ENCODE results near the gene COL11A1. TPM values are rescaled to one million over a fixed set of nuclear protein-coding genes. Genes with fewer than 3 reads are reported as not detected.

The COL11A1 gene
- total and polyA plus RNA-seq, 8 donors, result 0.21 to 89.1 (median 56.3) TPM

DNA sequence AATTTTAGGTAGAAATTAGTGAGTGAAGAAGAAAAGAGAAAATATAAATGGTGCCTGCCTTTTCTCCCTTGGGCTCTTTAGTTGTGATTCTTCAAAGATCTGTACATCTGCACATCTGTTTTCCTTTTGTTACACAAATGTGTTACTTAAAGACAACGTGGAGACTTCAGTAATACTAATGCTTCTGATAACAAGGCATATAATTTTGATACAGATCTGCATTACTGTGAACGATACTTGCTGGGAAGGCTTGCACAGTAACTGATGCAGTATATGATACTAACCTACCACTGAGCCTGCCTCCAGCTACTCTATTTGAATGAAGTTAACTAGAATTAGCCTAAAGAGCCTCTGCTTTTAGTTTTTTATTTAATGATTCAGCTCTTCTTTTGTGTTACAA, 244.6 kb downstream of the COL11A1 start:
- Histone ChIP-seq H3K27me3 (no peaks in the 10 kb centered on the region), H3K4me1 (no peaks in the 10 kb centered on the region), H3K36me3 (no peaks in the 10 kb centered on the region), H3K9me3 (peaks cover 0 to 14% of the 10 kb centered on the region in 2 donors), H3K4me3 (no peak overlapping the region), H3K27ac (no peak overlapping the region)
- no peak for DNase-seq
- TF ChIP-seq, protein P1, sequence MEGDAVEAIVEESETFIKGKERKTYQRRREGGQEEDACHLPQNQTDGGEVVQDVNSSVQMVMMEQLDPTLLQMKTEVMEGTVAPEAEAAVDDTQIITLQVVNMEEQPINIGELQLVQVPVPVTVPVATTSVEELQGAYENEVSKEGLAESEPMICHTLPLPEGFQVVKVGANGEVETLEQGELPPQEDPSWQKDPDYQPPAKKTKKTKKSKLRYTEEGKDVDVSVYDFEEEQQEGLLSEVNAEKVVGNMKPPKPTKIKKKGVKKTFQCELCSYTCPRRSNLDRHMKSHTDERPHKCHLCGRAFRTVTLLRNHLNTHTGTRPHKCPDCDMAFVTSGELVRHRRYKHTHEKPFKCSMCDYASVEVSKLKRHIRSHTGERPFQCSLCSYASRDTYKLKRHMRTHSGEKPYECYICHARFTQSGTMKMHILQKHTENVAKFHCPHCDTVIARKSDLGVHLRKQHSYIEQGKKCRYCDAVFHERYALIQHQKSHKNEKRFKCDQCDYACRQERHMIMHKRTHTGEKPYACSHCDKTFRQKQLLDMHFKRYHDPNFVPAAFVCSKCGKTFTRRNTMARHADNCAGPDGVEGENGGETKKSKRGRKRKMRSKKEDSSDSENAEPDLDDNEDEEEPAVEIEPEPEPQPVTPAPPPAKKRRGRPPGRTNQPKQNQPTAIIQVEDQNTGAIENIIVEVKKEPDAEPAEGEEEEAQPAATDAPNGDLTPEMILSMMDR (IDR thresholded peaks at IDR 0.05), result no peak
- ATAC-seq, result no peak
- intact Hi-C loops (cut with DNase I), result no loop called here

DNA sequence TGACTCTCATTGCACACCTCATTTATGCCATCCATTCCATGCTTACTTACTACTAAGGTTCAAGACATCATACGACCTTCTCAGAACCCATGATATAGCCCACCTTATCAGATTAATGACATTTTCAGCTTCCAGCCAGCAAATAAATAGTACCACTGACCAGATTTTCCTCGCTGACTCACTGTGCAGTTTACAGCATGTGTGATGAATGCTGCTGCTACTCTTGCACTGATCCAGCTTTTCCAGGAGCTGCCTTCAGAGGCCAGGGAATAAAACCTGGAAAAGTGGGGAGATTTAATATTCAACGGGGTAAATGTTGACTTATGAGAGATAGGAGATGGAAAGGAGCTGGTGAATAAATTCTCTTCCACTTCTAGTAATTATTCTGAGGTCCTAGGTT, 247.1 kb downstream of the COL11A1 start:
- Histone ChIP-seq H3K27ac (no peak overlapping the region), H3K27me3 (no peaks in the 10 kb centered on the region), H3K36me3 (no peaks in the 10 kb centered on the region), H3K4me3 (no peak overlapping the region), H3K9me3 (peaks cover 0 to 5% of the 10 kb centered on the region in 2 donors), H3K4me1 (no peaks in the 10 kb centered on the region)
- intact Hi-C loops (cut with DNase I), result no loop called here
- TF ChIP-seq, protein P1 (IDR thresholded peaks at IDR 0.05), result no peak
- ATAC-seq (no peak), DNase-seq (no peak)

DNA sequence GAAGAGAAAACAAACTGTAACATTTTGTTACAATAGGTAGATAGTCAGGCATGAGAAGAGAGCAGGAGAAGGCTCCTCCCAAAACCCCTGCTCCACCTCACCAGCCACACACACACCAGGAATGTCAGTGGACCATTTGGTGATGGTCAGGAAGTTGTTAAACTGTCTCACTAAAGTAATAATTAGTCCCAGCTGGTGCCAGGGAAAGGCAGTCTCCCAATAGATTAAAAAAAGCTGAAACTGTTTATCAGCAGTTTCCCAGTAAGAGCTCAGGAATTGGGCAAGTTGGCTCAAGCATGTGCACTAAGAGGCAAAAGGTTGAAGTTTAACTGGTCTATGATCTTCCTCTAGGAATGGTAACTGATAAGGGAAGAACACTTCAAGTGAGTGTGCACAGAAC, 249.6 kb downstream of the COL11A1 start:
- no peak for DNase-seq
- intact Hi-C loops (cut with DNase I), result no loop called here

DNA sequence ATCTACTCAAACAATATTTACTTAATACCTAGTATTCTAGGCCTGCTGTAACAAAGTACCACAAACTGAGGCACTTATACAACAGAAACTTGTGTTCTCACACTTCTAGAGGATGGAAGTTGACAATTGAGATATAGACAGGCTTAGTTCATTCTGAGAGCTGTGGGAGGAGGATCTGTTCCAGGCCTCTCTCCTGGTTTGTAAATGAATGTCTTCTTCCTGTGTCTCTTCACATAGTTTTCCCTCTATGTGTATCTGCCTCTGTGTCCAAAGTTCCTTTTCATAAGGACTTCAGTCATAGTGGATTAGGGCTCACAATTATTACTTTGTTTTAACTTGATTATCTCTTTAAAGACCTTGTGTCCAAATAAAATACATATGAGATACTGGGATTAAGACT, 251.1 kb downstream of the COL11A1 start:
- DNase-seq, result no peak
- Histone ChIP-seq H3K27ac (no peak overlapping the region), H3K4me3 (no peak overlapping the region), H3K9me3 (peaks cover 0 to 22% of the 10 kb centered on the region in 2 donors), H3K4me1 (no peaks in the 10 kb centered on the region), H3K27me3 (no peaks in the 10 kb centered on the region), H3K36me3 (no peaks in the 10 kb centered on the region)
- ATAC-seq, result no peak
- TF ChIP-seq, protein P1 (IDR thresholded peaks at IDR 0.05), result no peak
- intact Hi-C loops (cut with DNase I), result no loop called here

More for the DNA sequence above, 249.6 kb downstream of the COL11A1 start:
- Histone ChIP-seq H3K27ac (no peak overlapping the region), H3K27me3 (no peaks in the 10 kb centered on the region), H3K9me3 (peaks cover 0 to 18% of the 10 kb centered on the region in 2 donors), H3K36me3 (no peaks in the 10 kb centered on the region), H3K4me3 (no peak overlapping the region), H3K4me1 (no peaks in the 10 kb centered on the region)
- TF ChIP-seq, protein P1 (IDR thresholded peaks at IDR 0.05), result no peak
- peak; percentile 36 for ATAC-seq

GRCh38 chr1:102853701-102854187, 254.6 kb downstream of the COL11A1 start:
- peak in 2 of 4 donors; percentile 1 to 79 for DNase-seq
- intact Hi-C loops (cut with DNase I), result no loop called here
- TF ChIP-seq, protein P1 (IDR thresholded peaks at IDR 0.05), result no peak

More at GRCh38 chr1:102853701-102854187, 254.6 kb downstream of the COL11A1 start:
- no peaks in the 10 kb centered on the region for H3K36me3 ChIP-seq
- no peaks in the 10 kb centered on the region for H3K27me3 ChIP-seq
- H3K9me3 ChIP-seq, result peaks cover 0 to 16% of the 10 kb centered on the region in 2 donors
- no peak for ATAC-seq
- no peaks in the 10 kb centered on the region for H3K4me1 ChIP-seq
- no peak overlapping the region for H3K27ac ChIP-seq
- no peak overlapping the region for H3K4me3 ChIP-seq
